ENCODE results near the gene DMD. TPM values are rescaled to one million over a fixed set of nuclear protein-coding genes. Genes with fewer than 3 reads are reported as not detected.

DMD gene
- total RNA-seq, 1 experiment from 2014 or later = 19.3 TPM

DNA sequence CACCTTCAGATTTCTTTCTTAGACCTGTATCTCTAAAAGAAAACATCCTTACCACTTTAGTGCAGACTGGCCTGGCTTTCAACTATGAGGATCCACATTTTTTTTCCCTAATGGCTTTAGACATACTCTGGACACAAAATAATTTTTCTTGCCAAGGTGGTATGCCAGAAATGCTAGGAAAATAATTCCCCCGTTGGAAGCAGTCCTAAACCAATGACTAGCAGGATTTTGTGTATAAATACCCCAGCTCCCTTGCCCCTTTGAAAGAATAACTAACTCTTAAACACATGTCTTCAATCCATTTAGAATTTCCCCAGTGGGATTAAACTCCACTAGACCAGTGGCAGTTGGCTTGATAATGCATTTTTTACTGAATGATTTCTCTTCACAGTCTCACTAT, 1639.0 kb downstream of the DMD start:
- H3K9me3 Mint-ChIP-seq (ENCODE audit: unreplicated experiment) = no peaks in the 10 kb centered on the region
- H3K36me3 Mint-ChIP-seq (ENCODE audit: insufficient read depth, unreplicated experiment) = no peaks in the 10 kb centered on the region
- peaks cover 30% of the 10 kb centered on the region for H3K27me3 Mint-ChIP-seq (ENCODE audit: insufficient read depth, unreplicated experiment)
- TF ChIP-seq, protein P1, sequence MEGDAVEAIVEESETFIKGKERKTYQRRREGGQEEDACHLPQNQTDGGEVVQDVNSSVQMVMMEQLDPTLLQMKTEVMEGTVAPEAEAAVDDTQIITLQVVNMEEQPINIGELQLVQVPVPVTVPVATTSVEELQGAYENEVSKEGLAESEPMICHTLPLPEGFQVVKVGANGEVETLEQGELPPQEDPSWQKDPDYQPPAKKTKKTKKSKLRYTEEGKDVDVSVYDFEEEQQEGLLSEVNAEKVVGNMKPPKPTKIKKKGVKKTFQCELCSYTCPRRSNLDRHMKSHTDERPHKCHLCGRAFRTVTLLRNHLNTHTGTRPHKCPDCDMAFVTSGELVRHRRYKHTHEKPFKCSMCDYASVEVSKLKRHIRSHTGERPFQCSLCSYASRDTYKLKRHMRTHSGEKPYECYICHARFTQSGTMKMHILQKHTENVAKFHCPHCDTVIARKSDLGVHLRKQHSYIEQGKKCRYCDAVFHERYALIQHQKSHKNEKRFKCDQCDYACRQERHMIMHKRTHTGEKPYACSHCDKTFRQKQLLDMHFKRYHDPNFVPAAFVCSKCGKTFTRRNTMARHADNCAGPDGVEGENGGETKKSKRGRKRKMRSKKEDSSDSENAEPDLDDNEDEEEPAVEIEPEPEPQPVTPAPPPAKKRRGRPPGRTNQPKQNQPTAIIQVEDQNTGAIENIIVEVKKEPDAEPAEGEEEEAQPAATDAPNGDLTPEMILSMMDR (IDR thresholded peaks at IDR 0.05; ENCODE audit: unreplicated experiment) = no peak
- ChIA-PET POLR2A (no interaction called here), CTCF (no interaction called here)
- no peaks in the 10 kb centered on the region for H3K4me1 Mint-ChIP-seq (ENCODE audit: insufficient read depth, unreplicated experiment)
- intact Hi-C loops (cut with micrococcal nuclease) = no loop called here
- BruUV-seq (replicated peaks) = no TSS peak
- DNase-seq (ENCODE audit: unreplicated experiment) = no peak
- no peak overlapping the region for H3K4me3 Mint-ChIP-seq (ENCODE audit: unreplicated experiment)
- H3K27ac Mint-ChIP-seq (ENCODE audit: low read depth, unreplicated experiment) = no peak overlapping the region

DNA sequence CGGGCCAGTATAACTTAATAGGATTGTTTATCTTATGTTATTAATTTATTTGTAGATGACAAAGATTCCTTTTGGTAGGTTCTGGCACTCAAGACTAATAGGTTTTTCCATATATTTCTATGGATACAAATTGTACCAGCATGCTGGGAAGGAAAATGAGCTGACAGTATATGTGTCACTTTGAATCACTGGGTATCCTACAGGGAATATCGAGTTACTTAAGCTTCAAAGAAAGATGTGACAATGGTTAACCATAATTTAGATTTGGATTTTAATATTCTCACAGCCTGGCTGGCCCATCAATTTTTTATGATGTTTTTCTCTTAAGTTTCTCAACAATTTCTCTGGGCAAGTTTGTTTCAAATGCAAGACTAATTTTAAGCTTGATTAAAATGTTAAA, 1640.7 kb downstream of the DMD start:
- BruUV-seq (replicated peaks) = no TSS peak
- ChIA-PET CTCF (interaction anchor here (0.6 to 1.3 kb wide), 2 partner anchors 59 to 94 kb away, joined by 3 to 5 read pairs; no protein-coding TSS in a partner anchor), POLR2A (interaction anchor here (0.6 kb wide), 1 partner anchor 24 kb away, joined by 3 read pairs; no protein-coding TSS in a partner anchor)
- no peak for DNase-seq (ENCODE audit: unreplicated experiment)
- no peak overlapping the region for H3K27ac Mint-ChIP-seq (ENCODE audit: low read depth, unreplicated experiment)
- no peak overlapping the region for H3K4me3 Mint-ChIP-seq (ENCODE audit: unreplicated experiment)
- H3K36me3 Mint-ChIP-seq (ENCODE audit: insufficient read depth, unreplicated experiment) = no peaks in the 10 kb centered on the region
- TF ChIP-seq, protein P1 (IDR thresholded peaks at IDR 0.05; ENCODE audit: unreplicated experiment) = no peak
- intact Hi-C loops (cut with micrococcal nuclease) = no loop called here
- H3K27me3 Mint-ChIP-seq (ENCODE audit: insufficient read depth, unreplicated experiment) = peaks cover 32% of the 10 kb centered on the region
- no peaks in the 10 kb centered on the region for H3K4me1 Mint-ChIP-seq (ENCODE audit: insufficient read depth, unreplicated experiment)
- H3K9me3 Mint-ChIP-seq (ENCODE audit: unreplicated experiment) = no peaks in the 10 kb centered on the region

DNA sequence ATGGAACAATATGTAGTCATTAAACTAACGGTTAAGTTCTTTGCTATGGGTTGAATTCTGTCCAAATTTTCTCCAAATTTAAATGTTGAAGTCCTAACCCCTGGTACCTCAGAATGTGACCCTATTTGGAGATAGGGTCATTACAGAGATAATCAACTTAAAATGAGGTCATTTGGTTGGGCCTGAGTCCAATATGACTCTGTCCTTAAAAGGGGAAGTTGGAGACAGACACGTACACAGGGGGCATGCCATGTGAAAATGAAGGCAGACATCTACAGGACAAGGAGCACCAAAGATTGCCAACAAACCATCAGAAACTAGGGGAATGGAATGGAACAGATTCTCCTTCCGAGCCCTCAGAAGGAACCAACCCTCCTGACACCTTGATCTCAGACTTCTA, 1647.6 kb downstream of the DMD start:
- Mint-ChIP-seq H3K27ac (ENCODE audit: low read depth, unreplicated experiment) (no peak overlapping the region), H3K9me3 (ENCODE audit: unreplicated experiment) (no peaks in the 10 kb centered on the region), H3K4me1 (ENCODE audit: insufficient read depth, unreplicated experiment) (peaks cover 6% of the 10 kb centered on the region), H3K36me3 (ENCODE audit: insufficient read depth, unreplicated experiment) (no peaks in the 10 kb centered on the region), H3K27me3 (ENCODE audit: insufficient read depth, unreplicated experiment) (peaks cover 27% of the 10 kb centered on the region), H3K4me3 (ENCODE audit: unreplicated experiment) (no peak overlapping the region)
- no TSS peak for BruUV-seq (replicated peaks)
- no peak for DNase-seq (ENCODE audit: unreplicated experiment)
- ChIA-PET CTCF (no interaction called here), POLR2A (no interaction called here)
- TF ChIP-seq, protein P1 (IDR thresholded peaks at IDR 0.05; ENCODE audit: unreplicated experiment) = no peak
- intact Hi-C loops (cut with micrococcal nuclease) = no loop called here

DNA sequence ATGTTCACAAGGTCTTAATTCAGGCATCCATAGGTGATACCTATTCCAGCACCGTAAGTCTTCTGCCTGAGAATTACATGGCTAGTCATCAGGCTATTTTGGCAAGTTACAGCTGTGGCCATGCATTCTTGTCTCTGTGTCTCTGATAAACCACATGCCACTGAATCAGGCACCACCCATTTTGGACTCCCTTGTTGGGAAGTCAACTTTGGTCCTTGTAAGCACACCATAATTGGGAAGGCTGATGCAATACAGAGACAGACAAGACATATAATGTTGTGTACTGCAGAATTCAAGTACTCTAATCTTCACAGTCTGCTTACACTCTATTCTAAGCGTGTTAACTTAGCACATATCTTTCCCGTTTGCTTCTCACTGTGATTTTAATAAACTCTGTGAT, 1655.8 kb downstream of the DMD start:
- peaks cover 25% of the 10 kb centered on the region for H3K27me3 Mint-ChIP-seq (ENCODE audit: insufficient read depth, unreplicated experiment)
- no TSS peak for BruUV-seq (replicated peaks)
- intact Hi-C loops (cut with micrococcal nuclease) = no loop called here
- no peaks in the 10 kb centered on the region for H3K9me3 Mint-ChIP-seq (ENCODE audit: unreplicated experiment)
- H3K4me1 Mint-ChIP-seq (ENCODE audit: insufficient read depth, unreplicated experiment) = peaks cover 6% of the 10 kb centered on the region
- no peak overlapping the region for H3K4me3 Mint-ChIP-seq (ENCODE audit: unreplicated experiment)
- H3K27ac Mint-ChIP-seq (ENCODE audit: low read depth, unreplicated experiment) = no peak overlapping the region
- H3K36me3 Mint-ChIP-seq (ENCODE audit: insufficient read depth, unreplicated experiment) = no peaks in the 10 kb centered on the region
- ChIA-PET CTCF (no interaction called here), POLR2A (no interaction called here)
- no peak for DNase-seq (ENCODE audit: unreplicated experiment)
- TF ChIP-seq, protein P1 (IDR thresholded peaks at IDR 0.05; ENCODE audit: unreplicated experiment) = no peak

Data from MCF 10A (cell line).